Muscle layer of duodenum (tissue), 2 donors: Measurements from ENCODE around the gene CHDH.

Experiments
- H3K27ac ChIP-seq: one replicate; pipeline ENCODE4 v1.7.0; 2013; ENCODE audit warnings: mild to moderate bottlenecking, low read length
- H3K27me3 ChIP-seq: one replicate; pipeline ENCODE4 v1.7.0; 2013; ENCODE audit warnings: low read depth, mild to moderate bottlenecking, control low read depth, low read length
- H3K36me3 ChIP-seq, 2 donors: one replicate each; pipeline ENCODE4 v1.7.0; 2013; ENCODE audit warnings: low read length in 2 of 2, control low read depth in 1 of 2, mild to moderate bottlenecking in 1 of 2; ENCODE audit not compliant: insufficient read depth in 2 of 2, control insufficient read depth in 1 of 2
- H3K4me1 ChIP-seq, 2 donors: one replicate each; pipeline ENCODE4 v1.7.0; 2013; ENCODE audit warnings: low read length in 2 of 2, mild to moderate bottlenecking in 2 of 2, control low read depth in 1 of 2, moderate library complexity in 1 of 2; ENCODE audit not compliant: insufficient read depth in 2 of 2, control insufficient read depth in 1 of 2
- H3K4me3 ChIP-seq, 2 donors: one replicate each; pipeline ENCODE4 v1.7.0; 2013; ENCODE audit warnings: low read length in 2 of 2, low read depth in 1 of 2, mild to moderate bottlenecking in 1 of 2
- H3K9me3 ChIP-seq, 2 donors: one replicate each; pipeline ENCODE4 v1.7.0; 2013; ENCODE audit warnings: low read length in 2 of 2, control low read depth in 1 of 2, mild to moderate bottlenecking in 1 of 2; ENCODE audit not compliant: control insufficient read depth in 1 of 2
- donor health status: healthy.

CHDH gene

DNA sequence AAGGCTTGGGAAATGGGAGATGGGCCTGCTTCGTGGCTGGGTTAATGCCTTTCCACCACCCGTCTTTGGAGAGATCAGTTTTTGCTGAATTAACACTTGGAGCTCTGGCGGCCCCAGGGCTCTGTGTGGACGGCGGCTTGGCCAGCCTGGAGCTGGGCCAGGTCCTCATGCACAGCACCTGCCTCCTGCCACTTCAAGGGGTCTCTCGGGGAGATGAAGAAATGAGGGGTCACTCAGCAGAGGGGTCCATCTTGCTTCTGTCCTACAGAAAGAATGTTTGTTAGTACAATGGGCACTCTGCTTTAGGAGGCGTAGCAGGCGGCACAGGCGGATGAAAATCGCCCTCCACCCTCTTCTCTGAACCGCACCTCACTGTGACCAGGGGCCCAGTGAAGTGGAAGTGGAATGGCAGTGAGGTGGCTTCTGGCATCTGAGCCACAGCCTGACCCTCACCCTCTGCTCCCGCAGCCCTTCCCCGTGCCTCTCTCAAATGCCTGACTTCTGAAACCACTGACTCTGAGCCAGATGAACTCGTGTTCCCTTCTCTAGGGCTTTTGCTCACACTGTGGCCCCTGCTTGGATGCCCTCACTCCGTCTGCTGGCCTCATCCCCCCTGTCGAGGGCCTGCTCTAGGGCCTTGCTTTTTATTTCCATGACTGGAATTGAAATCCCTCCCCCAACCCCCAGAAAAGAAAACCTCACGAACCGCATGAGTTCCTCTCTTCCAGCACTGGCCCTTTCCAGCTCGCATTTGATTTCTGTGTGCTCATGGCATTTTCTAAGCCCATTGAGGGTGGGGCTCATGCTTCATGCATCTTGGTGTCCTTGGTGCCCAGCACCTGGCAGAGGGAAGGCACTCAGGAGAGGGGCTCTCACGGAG, 42.2 kb downstream of the CHDH start:
- H3K36me3 ChIP-seq = peaks cover 0 to 4% of the 10 kb centered on the region in 2 donors
- H3K9me3 ChIP-seq = no peaks in the 10 kb centered on the region
- no peaks in the 10 kb centered on the region for H3K27me3 ChIP-seq
- H3K27ac ChIP-seq = no peak overlapping the region
- no peaks in the 10 kb centered on the region for H3K4me1 ChIP-seq
- no peak overlapping the region for H3K4me3 ChIP-seq

DNA sequence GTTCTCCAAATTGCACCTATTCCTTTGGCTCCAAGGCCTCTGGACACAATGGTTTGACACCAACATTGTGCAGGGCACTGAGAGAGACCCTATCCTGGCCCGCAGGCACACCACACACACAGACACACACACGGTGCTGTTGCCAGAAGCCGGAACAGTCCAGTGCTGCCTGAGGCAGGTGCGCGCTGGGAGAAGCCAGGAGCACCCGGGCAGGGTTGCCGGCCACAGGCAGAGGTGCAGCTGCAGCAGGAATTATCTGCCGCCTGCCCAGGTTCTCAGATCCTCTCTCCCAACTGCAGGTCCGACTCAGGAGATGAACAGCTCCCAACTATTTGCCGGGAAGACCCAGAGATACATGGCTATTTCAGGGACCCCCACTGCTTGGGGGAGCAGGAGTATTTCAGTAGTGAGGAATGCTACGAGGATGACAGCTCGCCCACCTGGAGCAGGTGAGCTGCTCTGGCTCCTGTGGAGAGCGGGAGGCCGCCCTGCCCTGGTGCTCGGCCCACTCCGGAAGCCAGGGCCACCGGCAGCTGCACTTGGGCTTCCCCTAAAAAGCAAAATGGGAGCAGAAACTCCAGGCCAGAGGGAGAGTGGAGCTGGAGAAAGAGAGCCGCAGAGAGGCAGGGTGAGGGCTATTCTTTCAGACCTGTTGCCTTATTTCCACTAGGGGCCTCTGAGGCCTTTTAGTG, 42.9 kb downstream of the CHDH start:
- H3K4me3 ChIP-seq = no peak overlapping the region
- no peaks in the 10 kb centered on the region for H3K27me3 ChIP-seq
- no peak overlapping the region for H3K27ac ChIP-seq
- no peaks in the 10 kb centered on the region for H3K36me3 ChIP-seq
- H3K9me3 ChIP-seq = no peaks in the 10 kb centered on the region
- H3K4me1 ChIP-seq = no peaks in the 10 kb centered on the region

DNA sequence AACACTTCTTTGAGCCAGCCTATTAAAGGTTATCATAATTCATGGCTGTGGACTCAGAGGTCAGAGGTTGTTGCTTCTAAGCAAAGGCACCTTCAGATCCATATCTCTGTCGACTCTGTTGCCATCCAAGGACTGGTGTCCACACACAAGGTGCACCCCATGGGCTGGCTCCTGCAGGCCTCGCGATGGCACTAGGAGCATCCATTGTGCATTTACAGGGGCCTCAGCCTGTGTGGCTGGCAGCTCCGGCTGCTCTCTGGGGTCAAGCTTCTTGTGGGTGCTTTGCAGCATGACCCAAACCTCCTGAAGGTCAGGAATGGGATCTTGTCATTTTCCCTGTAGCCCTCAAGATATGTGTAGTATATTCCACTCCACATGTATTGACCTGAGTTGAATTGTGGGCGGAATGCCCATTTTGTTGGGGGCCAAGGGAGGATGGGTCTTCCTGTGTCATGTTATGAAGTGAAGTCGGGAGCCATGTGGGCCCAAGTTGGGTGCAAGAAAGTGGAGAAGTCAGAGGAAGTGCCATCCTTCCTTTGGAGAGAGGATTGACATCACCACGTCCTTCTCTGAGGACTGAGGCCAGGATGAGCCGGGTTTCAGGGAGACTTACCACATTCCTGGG, 43.9 kb downstream of the CHDH start:
- Histone ChIP-seq H3K27me3 (no peaks in the 10 kb centered on the region), H3K4me3 (no peak overlapping the region), H3K9me3 (no peaks in the 10 kb centered on the region), H3K27ac (no peak overlapping the region), H3K36me3 (no peaks in the 10 kb centered on the region), H3K4me1 (no peaks in the 10 kb centered on the region)

GRCh38 chr3:53801319-53801718, 44.9 kb downstream of the CHDH start:
- H3K36me3 ChIP-seq = no peaks in the 10 kb centered on the region
- no peak overlapping the region for H3K27ac ChIP-seq
- H3K4me3 ChIP-seq = no peak overlapping the region
- H3K27me3 ChIP-seq = no peaks in the 10 kb centered on the region
- H3K4me1 ChIP-seq = peaks cover 0 to 1% of the 10 kb centered on the region in 2 donors
- no peaks in the 10 kb centered on the region for H3K9me3 ChIP-seq

GRCh38 chr3:53800041-53800906, 45.9 kb downstream of the CHDH start:
- H3K27ac ChIP-seq = no peak overlapping the region
- no peaks in the 10 kb centered on the region for H3K9me3 ChIP-seq
- no peaks in the 10 kb centered on the region for H3K36me3 ChIP-seq
- H3K4me3 ChIP-seq = no peak overlapping the region
- no peaks in the 10 kb centered on the region for H3K27me3 ChIP-seq
- H3K4me1 ChIP-seq = peaks cover 0 to 8% of the 10 kb centered on the region in 2 donors

- Histone ChIP-seq H3K36me3 (no peaks in the 10 kb centered on the region), H3K27ac (no peak overlapping the region), H3K27me3 (no peaks in the 10 kb centered on the region), H3K9me3 (no peaks in the 10 kb centered on the region), H3K4me1 (peaks cover 0 to 8% of the 10 kb centered on the region in 2 donors), H3K4me3 (no peak overlapping the region)
Observed at GRCh38 chr3:53799338-53799865, 46.8 kb downstream of the CHDH start.

DNA sequence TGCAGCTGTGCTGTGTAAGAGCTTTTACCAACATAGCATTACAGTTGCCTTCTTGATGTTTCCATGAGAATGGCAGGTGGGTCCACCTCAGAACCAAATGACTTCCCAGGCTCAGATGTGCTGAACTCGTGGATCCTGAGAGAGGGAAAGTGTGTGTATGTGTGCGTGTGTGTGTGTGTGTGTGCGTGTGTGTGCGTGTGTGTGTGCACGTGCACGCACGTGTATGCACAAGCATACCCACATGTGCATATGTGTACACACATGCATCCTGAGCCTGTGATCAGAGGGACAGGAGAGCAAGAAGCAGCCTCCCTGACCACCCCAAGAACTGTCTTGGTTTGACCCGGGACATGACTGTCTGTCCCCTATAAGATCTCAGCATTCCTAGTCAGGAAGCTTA, 48.1 kb downstream of the CHDH start:
- H3K4me1 ChIP-seq = peaks cover 0 to 8% of the 10 kb centered on the region in 2 donors
- H3K36me3 ChIP-seq = no peaks in the 10 kb centered on the region
- H3K27me3 ChIP-seq = no peaks in the 10 kb centered on the region
- no peak overlapping the region for H3K27ac ChIP-seq
- H3K4me3 ChIP-seq = no peak overlapping the region
- H3K9me3 ChIP-seq = no peaks in the 10 kb centered on the region

- H3K27ac ChIP-seq = no peak overlapping the region
Observed at GRCh38 chr3:53795789-53796560, 50.2 kb downstream of the CHDH start.

GRCh38 chr3:53795176-53795575, 51.0 kb downstream of the CHDH start:
- no peaks in the 10 kb centered on the region for H3K36me3 ChIP-seq
- H3K27ac ChIP-seq = no peak overlapping the region
- H3K9me3 ChIP-seq = no peaks in the 10 kb centered on the region
- H3K4me1 ChIP-seq = peaks cover 0 to 8% of the 10 kb centered on the region in 2 donors
- H3K4me3 ChIP-seq = no peak overlapping the region
- no peaks in the 10 kb centered on the region for H3K27me3 ChIP-seq

More at GRCh38 chr3:53795789-53796560, 50.2 kb downstream of the CHDH start:
- H3K36me3 ChIP-seq = no peaks in the 10 kb centered on the region
- no peak overlapping the region for H3K4me3 ChIP-seq
- H3K27me3 ChIP-seq = no peaks in the 10 kb centered on the region
- H3K4me1 ChIP-seq = peaks cover 0 to 8% of the 10 kb centered on the region in 2 donors
- no peaks in the 10 kb centered on the region for H3K9me3 ChIP-seq

DNA sequence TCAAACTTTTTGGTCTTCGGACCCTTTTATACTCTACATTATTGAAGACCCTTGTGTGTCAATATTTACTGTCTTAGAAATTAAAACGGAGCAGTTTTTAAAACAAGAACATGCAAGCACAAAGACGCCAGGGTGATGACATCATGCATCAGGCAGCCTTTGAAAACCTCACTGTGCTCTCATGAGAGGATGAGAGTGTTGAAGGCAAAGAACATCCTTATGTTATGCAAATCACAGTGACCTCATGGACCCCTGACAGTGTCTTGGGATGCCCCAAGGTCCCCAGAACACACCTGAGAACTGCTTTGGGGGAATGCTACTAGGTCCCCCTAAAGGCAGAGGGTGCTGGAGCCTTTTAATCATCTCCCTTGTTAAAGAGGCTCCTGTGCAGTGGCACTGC, 51.6 kb downstream of the CHDH start:
- Histone ChIP-seq H3K4me3 (no peak overlapping the region), H3K27me3 (no peaks in the 10 kb centered on the region), H3K4me1 (peaks cover 0 to 8% of the 10 kb centered on the region in 2 donors), H3K27ac (no peak overlapping the region), H3K9me3 (no peaks in the 10 kb centered on the region), H3K36me3 (no peaks in the 10 kb centered on the region)
